ENCODE results near the gene HEG1.

DNA sequence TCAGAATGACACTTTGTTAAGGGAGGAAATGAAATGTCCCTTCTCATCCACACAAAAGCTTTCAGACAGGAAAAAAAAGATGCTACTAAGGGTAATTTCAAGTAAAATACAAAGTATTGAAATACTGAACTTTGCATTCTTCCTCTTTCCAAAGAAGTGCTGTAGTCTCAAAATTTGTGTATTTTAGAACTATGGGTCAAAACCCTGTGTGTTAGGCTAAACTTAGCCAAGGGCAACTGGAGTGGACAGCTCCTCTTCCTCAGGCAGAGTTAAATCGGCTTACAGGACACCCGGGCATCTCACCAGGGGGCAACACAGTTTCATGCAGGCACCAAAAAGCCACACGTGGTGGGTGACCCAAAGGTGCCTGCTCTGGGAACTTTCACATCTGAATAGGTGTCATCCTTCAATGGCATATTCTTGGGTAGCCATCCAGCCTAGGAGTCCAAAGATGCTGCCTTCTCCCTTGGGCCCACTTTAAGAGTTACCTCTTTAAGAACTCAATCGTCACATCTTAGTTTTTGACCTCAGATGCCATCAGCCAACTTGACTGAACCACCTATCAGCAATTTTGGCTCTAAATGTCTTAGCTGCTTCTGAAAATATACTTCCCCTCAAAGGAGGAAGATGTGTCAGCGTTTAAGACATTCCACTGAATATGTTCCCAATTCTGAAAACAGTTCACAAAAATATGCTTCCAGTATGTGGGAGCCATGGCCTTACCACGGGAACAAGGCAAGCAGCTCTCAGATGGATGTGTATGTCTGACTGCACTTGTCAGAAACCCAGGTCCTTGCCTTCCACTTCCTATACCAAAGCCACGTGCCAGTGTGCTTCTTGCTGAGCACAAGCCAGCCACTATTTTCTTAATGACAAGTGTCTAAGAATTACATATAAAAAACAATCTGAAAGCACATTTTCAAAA lies 89.0 kb downstream of the HEG1 start:
- TF ChIP-seq POLR2AphosphoS5 (IDR thresholded peaks at IDR 0.05; ENCODE audit: low read depth, low read length), result no peak
- TF ChIP-seq, protein P1, sequence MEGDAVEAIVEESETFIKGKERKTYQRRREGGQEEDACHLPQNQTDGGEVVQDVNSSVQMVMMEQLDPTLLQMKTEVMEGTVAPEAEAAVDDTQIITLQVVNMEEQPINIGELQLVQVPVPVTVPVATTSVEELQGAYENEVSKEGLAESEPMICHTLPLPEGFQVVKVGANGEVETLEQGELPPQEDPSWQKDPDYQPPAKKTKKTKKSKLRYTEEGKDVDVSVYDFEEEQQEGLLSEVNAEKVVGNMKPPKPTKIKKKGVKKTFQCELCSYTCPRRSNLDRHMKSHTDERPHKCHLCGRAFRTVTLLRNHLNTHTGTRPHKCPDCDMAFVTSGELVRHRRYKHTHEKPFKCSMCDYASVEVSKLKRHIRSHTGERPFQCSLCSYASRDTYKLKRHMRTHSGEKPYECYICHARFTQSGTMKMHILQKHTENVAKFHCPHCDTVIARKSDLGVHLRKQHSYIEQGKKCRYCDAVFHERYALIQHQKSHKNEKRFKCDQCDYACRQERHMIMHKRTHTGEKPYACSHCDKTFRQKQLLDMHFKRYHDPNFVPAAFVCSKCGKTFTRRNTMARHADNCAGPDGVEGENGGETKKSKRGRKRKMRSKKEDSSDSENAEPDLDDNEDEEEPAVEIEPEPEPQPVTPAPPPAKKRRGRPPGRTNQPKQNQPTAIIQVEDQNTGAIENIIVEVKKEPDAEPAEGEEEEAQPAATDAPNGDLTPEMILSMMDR (IDR thresholded peaks at IDR 0.05; ENCODE audit: control extremely low read depth in 1 of 3, insufficient read depth in 1 of 3, low read depth in 1 of 3, low read length in 3 of 3), result no peak
- TF ChIP-seq, protein P2, sequence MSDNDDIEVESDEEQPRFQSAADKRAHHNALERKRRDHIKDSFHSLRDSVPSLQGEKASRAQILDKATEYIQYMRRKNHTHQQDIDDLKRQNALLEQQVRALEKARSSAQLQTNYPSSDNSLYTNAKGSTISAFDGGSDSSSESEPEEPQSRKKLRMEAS (IDR thresholded peaks at IDR 0.05), result no peak
- TF ChIP-seq, protein P3, sequence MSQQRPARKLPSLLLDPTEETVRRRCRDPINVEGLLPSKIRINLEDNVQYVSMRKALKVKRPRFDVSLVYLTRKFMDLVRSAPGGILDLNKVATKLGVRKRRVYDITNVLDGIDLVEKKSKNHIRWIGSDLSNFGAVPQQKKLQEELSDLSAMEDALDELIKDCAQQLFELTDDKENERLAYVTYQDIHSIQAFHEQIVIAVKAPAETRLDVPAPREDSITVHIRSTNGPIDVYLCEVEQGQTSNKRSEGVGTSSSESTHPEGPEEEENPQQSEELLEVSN (IDR thresholded peaks at IDR 0.05), result no peak

All from H1 (cell line).